H9 (cell line): Measurements from ENCODE around the gene TENT5C. TPM values are rescaled to one million over a fixed set of nuclear protein-coding genes. Genes with fewer than 3 reads are reported as not detected.

ENCODE experiments used
- DNase-seq: peaks from one replicate; pipeline ENCODE4 v3.0.0-alpha.2; 2017
- H2AFZ ChIP-seq: one replicate; pipeline ENCODE4 v1.6.1; 2013; ENCODE audit warnings: mild to moderate bottlenecking, low read length, control low read depth, moderate library complexity
- H2AK5ac ChIP-seq: 2 replicates; pipeline ENCODE4 v1.6.1; 2013; ENCODE audit warnings: low read length, control low read depth, mixed read lengths; ENCODE audit not compliant: insufficient read length
- H2BK120ac ChIP-seq: one replicate; pipeline ENCODE4 v1.6.1; 2013; ENCODE audit warnings: low read depth, mild to moderate bottlenecking, low read length, control low read depth, inconsistent platforms; ENCODE audit not compliant: poor library complexity, severe bottlenecking
- H2BK12ac ChIP-seq: 2 replicates; pipeline ENCODE4 v1.6.1; 2013; ENCODE audit warnings: low read length, control low read depth, mixed read lengths, low read depth; ENCODE audit not compliant: insufficient read length
- H2BK15ac ChIP-seq: 2 replicates; pipeline ENCODE4 v1.6.1; 2013; ENCODE audit warnings: low read depth, low read length, control low read depth
- H2BK20ac ChIP-seq: one replicate; pipeline ENCODE4 v1.6.1; 2013; ENCODE audit warnings: low read depth, mild to moderate bottlenecking, low read length, control low read depth, inconsistent platforms; ENCODE audit not compliant: poor library complexity, severe bottlenecking
- H2BK5ac ChIP-seq: 2 replicates; pipeline ENCODE4 v1.6.1; 2013; ENCODE audit warnings: low read length, control low read depth, mixed read lengths; ENCODE audit not compliant: insufficient read length
- H3K14ac ChIP-seq: 2 replicates; pipeline ENCODE4 v1.6.1; 2013; ENCODE audit warnings: low read length, control low read depth; ENCODE audit not compliant: insufficient read depth
- H3K18ac ChIP-seq: 2 replicates; pipeline ENCODE4 v1.6.1; 2013; ENCODE audit warnings: low read depth, mild to moderate bottlenecking, mixed read lengths, low read length, control low read depth; ENCODE audit not compliant: insufficient read length
- H3K23ac ChIP-seq: 2 replicates; pipeline ENCODE4 v1.6.1; 2013; ENCODE audit warnings: low read length, control low read depth, mixed read lengths, low read depth; ENCODE audit not compliant: insufficient read length
- H3K23me2 ChIP-seq: 2 replicates; pipeline ENCODE4 v1.6.1; 2013; ENCODE audit warnings: low read depth, mild to moderate bottlenecking, mixed read lengths, low read length, control low read depth; ENCODE audit not compliant: insufficient read length, poor library complexity, severe bottlenecking
- H3K27ac ChIP-seq: 2 replicates; pipeline ENCODE4 v1.5.1; 2013; ENCODE audit warnings: low read length, control low read depth, mixed read lengths, low read depth; ENCODE audit not compliant: insufficient read length
- H3K27me3 ChIP-seq: 2 replicates; pipeline ENCODE4 v1.6.1; 2013; ENCODE audit warnings: low read length, control low read depth, inconsistent platforms; ENCODE audit not compliant: insufficient read depth
- H3K4ac ChIP-seq: 2 replicates; pipeline ENCODE4 v1.6.1; 2013; ENCODE audit warnings: low read depth, mild to moderate bottlenecking, control low read depth, inconsistent platforms, low read length, moderate library complexity
- H3K4me1 ChIP-seq: 2 replicates; pipeline ENCODE4 v1.6.1; 2013; ENCODE audit warnings: low read length, control low read depth, inconsistent platforms; ENCODE audit not compliant: insufficient read depth
- H3K4me2 ChIP-seq: 2 replicates; pipeline ENCODE4 v1.6.1; 2013; ENCODE audit warnings: low read length, control low read depth, mixed read lengths; ENCODE audit not compliant: insufficient read length, insufficient read depth
- H3K56ac ChIP-seq: 2 replicates; pipeline ENCODE4 v1.6.1; 2013; ENCODE audit warnings: low read depth, mild to moderate bottlenecking, mixed read lengths, low read length, control low read depth; ENCODE audit not compliant: insufficient read length
- H3K79me1 ChIP-seq: 2 replicates; pipeline ENCODE4 v1.6.1; 2013; ENCODE audit warnings: low read depth, mild to moderate bottlenecking, moderate library complexity, low read length, control low read depth, inconsistent platforms; ENCODE audit not compliant: insufficient read depth, poor library complexity, severe bottlenecking
- H3K79me2 ChIP-seq: 2 replicates; pipeline ENCODE4 v1.6.1; 2013; ENCODE audit warnings: low read length, control low read depth, inconsistent platforms; ENCODE audit not compliant: insufficient read depth
- H3K9ac ChIP-seq: 2 replicates; pipeline ENCODE4 v1.6.1; 2013; ENCODE audit warnings: low read length, control low read depth, mixed read lengths; ENCODE audit not compliant: insufficient read length; ENCODE audit errors: extremely low read depth
- H3K9me3 ChIP-seq: one replicate; pipeline ENCODE4 v1.6.1; 2013; ENCODE audit warnings: low read depth, low read length, inconsistent platforms; ENCODE audit not compliant: control insufficient read depth
- H3T11ph ChIP-seq: one replicate; pipeline ENCODE4 v1.6.1; 2013; ENCODE audit warnings: mild to moderate bottlenecking, low read length, control low read depth, inconsistent platforms
- H4K20me1 ChIP-seq: one replicate; pipeline ENCODE4 v1.6.1; 2013; ENCODE audit not compliant: control insufficient read depth, insufficient read length, insufficient read depth
- H4K5ac ChIP-seq: 2 replicates; pipeline ENCODE4 v1.6.1; 2013; ENCODE audit warnings: low read depth, mild to moderate bottlenecking, mixed read lengths, low read length, control low read depth; ENCODE audit not compliant: insufficient read length
- H4K8ac ChIP-seq: replicated peaks from 2 replicates; pipeline ENCODE4 v1.6.1; 2013; ENCODE audit warnings: low read length, control low read depth, mixed read lengths, low read depth; ENCODE audit not compliant: insufficient read length
- H4K91ac ChIP-seq: 2 replicates; pipeline ENCODE4 v1.6.1; 2013; ENCODE audit warnings: low read depth, mild to moderate bottlenecking, moderate library complexity, mixed read lengths, low read length, control low read depth; ENCODE audit not compliant: insufficient read length
- H3K27ac Mint-ChIP-seq, 3 experiments: 2 replicates in 2 of 3; 3 replicates in 1 of 3; pipeline ENCODE4 v1.8.0; 2020 to 2021; ENCODE audit warnings: mixed read lengths in 3 of 3, mild to moderate bottlenecking in 1 of 3, moderate library complexity in 1 of 3
- H3K27me3 Mint-ChIP-seq: 2 replicates; pipeline ENCODE4 v1.8.0; 2021; ENCODE audit warnings: low read depth, mild to moderate bottlenecking, moderate library complexity, mixed read lengths
- H3K36me3 Mint-ChIP-seq, 3 experiments: 2 replicates in 2 of 3; 3 replicates in 1 of 3; pipeline ENCODE4 v1.8.0; 2020 to 2021; ENCODE audit warnings: low read depth in 3 of 3, mixed read lengths in 3 of 3; ENCODE audit not compliant: insufficient read depth in 1 of 3
- H3K4me1 Mint-ChIP-seq, 2 experiments: 2 replicates each; pipeline ENCODE4 v1.8.0; 2020; ENCODE audit warnings: mixed read lengths in 2 of 2
- H3K4me3 Mint-ChIP-seq, 2 experiments: 2 replicates in 1 of 2; 3 replicates in 1 of 2; pipeline ENCODE4 v1.8.0; 2020 to 2021; ENCODE audit warnings: mild to moderate bottlenecking in 2 of 2, mixed read lengths in 2 of 2, moderate library complexity in 1 of 2
- H3K9me3 Mint-ChIP-seq, 2 experiments: 2 replicates in 1 of 2; 3 replicates in 1 of 2; pipeline ENCODE4 v1.8.0; 2020; ENCODE audit warnings: mild to moderate bottlenecking in 2 of 2, mixed read lengths in 2 of 2, moderate library complexity in 1 of 2
- CTCF ChIP-seq: fragments of 200-600 bp; sonication (generic); conservative IDR thresholded peaks from 3 replicates; pipeline ENCODE4 v1.8.0; 2021; ENCODE audit warnings: antibody characterized with exemption, mild to moderate bottlenecking
- WGBS: extraction: QIAGEN DNeasy Blood & Tissue Kit; methylation state at CpG from one replicate; pipeline ENCODE4 v1.1.7; 2013; ENCODE audit warnings: missing lambda C conversion rate, low lambda C conversion rate, mixed read lengths; ENCODE audit not compliant: insufficient read length; ENCODE audit errors: extremely low coverage; 5-methylcytosine and 5-hydroxymethylcytosine counted together
- total RNA-seq: library from RNA; stranded (reverse); gene quantifications from 2 replicates; pipeline ENCODE4 v1.2.1, GENCODE V29; 2021

TENT5C gene
- total RNA-seq, 1 experiment from 2014 or later, result 0.37 TPM

GRCh38 chr1:117602862-117603261, 3.0 kb upstream of the TENT5C start:
- Histone ChIP-seq H4K5ac (no peak overlapping the region), H3K4ac (no peak overlapping the region), H3T11ph (no peak overlapping the region), H3K9me3 (no peaks in the 10 kb centered on the region), H2BK15ac (no peak overlapping the region), H2BK20ac (no peak overlapping the region), H3K79me1 (no peaks in the 10 kb centered on the region), H3K23ac (no peak overlapping the region), H4K91ac (no peak overlapping the region), H3K18ac (no peak overlapping the region), H3K56ac (no peak overlapping the region), H3K9ac (no peak overlapping the region), H3K27ac (no peak overlapping the region), H3K4me2 (no peak overlapping the region), H3K4me1 (no peaks in the 10 kb centered on the region), H3K23me2 (peaks cover 12% of the 10 kb centered on the region), H4K20me1 (no peaks in the 10 kb centered on the region), H3K14ac (no peak overlapping the region), H2BK12ac (no peak overlapping the region), H2BK120ac (no peak overlapping the region), H4K8ac (no peak overlapping the region), H3K79me2 (no peaks in the 10 kb centered on the region), H2BK5ac (no peak overlapping the region), H2AFZ (no peak overlapping the region), H3K27me3 (peaks cover 11% of the 10 kb centered on the region; the same call in 1 of the 2 replicates), H2AK5ac (no peak overlapping the region)
- Mint-ChIP-seq H3K27ac (no peak overlapping the region), H3K36me3 (no peaks in the 10 kb centered on the region), H3K9me3 (no peaks in the 10 kb centered on the region), H3K4me3 (no peak overlapping the region), H3K4me1 (peaks cover 17 to 18% of the 10 kb centered on the region in 2 experiments), H3K27me3 (peaks cover 49% of the 10 kb centered on the region)
- WGBS, result no CpG with 5 or more reads among the region's 4 CpGs
- no peak for TF ChIP-seq CTCF
- DNase-seq, result no peak
